Measurements from ENCODE around the gene CHRNB2.

CHRNB2 gene

DNA sequence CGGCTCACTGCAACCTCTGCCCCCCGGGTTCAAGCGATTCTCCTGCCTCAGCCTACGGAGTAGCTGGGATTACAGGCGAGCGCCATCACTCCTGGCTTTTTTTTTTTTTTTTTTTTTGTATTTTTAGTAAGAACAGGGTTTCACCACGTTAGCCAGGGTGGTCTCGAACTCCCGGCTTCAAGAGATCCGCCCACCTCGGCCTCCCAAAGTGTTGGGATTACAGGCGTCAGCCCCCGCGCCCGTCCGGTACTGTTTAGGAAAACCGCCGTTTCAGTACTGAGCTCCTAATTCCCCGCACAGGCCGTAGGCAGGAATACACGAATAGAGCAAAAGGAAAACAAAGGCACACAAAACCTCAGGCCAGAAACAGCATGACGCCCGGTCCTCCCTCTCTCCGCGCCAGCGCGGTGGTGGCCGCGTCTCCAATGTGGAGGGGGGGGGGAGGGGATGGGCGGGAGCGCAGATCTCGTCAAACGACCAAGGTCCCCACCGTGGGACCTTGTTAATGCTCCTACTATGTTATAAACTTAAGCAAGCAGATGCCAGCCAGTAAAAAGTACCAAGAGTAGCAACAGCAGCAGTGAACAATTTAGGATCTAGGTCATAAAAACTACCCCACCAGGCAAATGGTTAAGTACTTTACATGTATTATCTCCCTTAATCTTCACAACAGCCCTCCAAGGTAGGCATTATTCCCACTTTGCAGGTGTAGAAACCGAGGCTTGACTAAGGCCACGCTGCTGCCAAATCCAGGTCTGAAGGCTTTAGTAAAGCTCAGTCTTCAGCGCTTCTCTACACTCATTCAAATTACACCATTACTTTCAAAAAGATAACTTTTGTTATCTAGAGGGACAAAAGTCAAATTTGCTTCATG lies 41.1 kb downstream of the CHRNB2 start:
- Histone ChIP-seq H3K4me1 (ENCODE audit: control insufficient read depth, insufficient read depth, low read length) (peaks cover 21% of the 10 kb centered on the region), H3K27me3 (ENCODE audit: control insufficient read depth, insufficient read depth, low read length, poor library complexity, severe bottlenecking) (no peaks in the 10 kb centered on the region), H3K36me3 (ENCODE audit: control insufficient read depth, insufficient read depth, low read length) (no peaks in the 10 kb centered on the region), H3K4me3 (ENCODE audit: insufficient read depth, low read depth, low read length) (peak overlapping the region; percentile 86), H3K9me3 (ENCODE audit: control insufficient read depth, low read length) (no peaks in the 10 kb centered on the region), H3K27ac (ENCODE audit: insufficient read depth, low read depth, low read length, poor library complexity, severe bottlenecking) (peak overlapping the region; percentile 79)
- WGBS, 2 experiments, result 1 to 2% methylated on average over 25 to 29 of the region's 37 CpGs

DNA sequence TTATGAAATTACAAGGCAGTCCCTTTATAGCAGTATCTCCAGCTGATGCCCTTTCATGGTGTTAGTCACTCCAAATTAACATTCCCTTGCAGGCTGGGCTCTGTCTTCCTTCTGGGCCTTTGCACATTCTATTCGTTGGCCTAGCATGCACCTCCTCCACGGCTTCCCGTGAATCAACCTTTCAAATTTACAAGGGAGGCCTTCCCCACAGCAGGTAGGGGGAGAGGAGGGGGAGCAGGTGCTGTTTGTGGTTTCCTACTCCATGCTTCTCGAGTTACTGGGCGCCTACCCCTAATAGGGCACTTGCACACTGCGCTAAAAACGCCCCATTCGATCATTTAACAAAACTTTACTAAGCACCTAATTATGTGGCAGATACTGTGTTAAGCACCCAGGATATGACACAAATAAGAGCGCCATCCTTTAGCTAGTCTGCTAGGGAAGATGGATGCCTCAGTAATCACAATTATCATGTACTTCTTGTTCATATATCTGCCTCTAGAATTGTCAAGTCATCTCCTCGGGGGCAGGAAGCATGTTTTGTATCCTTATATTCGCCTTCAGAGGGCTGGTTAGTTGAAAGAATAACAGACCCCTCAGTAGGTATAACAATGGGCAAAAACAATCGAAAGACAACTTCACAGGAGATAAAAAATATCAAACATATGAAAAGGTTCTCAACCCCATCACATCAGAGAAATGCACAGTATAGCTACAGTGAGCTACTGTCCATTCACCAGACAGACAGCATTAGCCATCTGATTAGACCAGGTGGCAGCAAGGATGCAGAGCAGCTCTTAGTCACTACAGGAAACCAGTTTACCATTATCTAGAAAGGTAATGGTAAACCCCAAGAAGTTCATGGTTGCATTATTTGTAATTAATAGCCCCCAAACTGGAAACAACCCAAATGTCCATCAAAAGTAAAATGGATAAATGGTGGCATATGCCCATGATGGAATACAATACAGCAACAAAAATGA lies 42.1 kb downstream of the CHRNB2 start:
- 28 to 30% methylated on average over 12 of the region's 12 CpGs for WGBS, 2 experiments
- H3K27me3 ChIP-seq (ENCODE audit: control insufficient read depth, insufficient read depth, low read length, poor library complexity, severe bottlenecking), result no peaks in the 10 kb centered on the region
- H3K27ac ChIP-seq (ENCODE audit: insufficient read depth, low read depth, low read length, poor library complexity, severe bottlenecking), result peak overlapping the region; percentile 79

DNA sequence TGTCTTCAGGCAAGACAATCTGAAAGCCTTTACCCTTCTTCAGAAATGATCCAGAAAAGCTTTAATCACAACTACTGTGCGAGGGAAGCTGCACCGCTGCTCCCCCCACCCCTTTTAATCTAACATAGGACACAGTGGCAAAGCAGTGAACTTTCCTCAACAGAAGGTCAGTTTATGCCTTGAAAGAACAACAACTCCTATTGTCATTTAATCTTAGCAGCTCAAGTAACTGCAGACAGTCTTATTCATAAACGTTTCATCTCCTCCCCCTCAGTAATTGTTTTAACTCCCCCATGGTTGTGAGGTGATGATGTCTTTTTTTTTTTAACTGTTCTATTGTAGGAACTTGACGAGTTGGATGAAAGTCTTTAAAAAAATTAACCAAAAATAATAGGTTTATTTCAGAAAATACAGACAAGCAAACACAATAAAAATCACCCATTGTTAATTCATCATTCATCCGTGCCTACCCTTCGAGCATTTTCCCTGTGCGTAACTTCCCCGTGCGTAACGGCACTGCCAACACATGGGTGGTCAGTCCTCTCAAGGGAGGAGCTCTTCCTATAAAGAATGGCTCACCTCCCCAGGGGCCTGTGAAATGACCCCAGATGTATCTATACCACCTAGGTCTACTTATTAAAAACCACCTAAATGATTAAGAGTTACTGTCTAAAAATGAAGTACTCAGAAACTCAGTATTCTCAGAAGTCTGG lies 43.7 kb downstream of the CHRNB2 start:
- Histone ChIP-seq H3K4me3 (ENCODE audit: insufficient read depth, low read depth, low read length) (no peak overlapping the region), H3K27ac (ENCODE audit: insufficient read depth, low read depth, low read length, poor library complexity, severe bottlenecking) (no peak overlapping the region)
- WGBS, 2 experiments, result 14 to 15% methylated on average over 8 to 9 of the region's 10 CpGs

More for the DNA sequence above, 42.1 kb downstream of the CHRNB2 start:
- H3K4me1 ChIP-seq (ENCODE audit: control insufficient read depth, insufficient read depth, low read length), result peaks cover 21% of the 10 kb centered on the region
- H3K4me3 ChIP-seq (ENCODE audit: insufficient read depth, low read depth, low read length), result no peak overlapping the region
- H3K36me3 ChIP-seq (ENCODE audit: control insufficient read depth, insufficient read depth, low read length), result no peaks in the 10 kb centered on the region
- H3K9me3 ChIP-seq (ENCODE audit: control insufficient read depth, low read length), result no peaks in the 10 kb centered on the region

DNA sequence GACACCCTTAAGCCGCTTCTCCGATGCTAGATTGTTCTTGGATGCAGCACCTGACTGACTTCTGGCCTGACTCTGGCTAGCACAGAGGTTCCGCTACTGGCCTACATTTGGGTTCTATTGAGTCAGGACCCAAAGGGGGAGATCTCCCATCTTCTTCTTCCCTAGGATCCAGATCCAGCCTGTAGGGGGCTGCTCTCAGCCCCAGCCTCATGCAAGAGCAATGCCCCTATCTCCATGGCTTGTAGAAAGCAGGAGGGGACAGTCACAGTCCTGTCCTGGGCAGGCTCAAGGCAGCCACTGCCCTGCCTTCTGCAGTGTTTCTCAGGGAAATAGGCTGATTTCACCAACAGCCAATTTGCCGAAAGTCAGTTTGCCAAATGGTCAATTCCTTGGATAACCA lies 46.7 kb downstream of the CHRNB2 start:
- H3K36me3 ChIP-seq (ENCODE audit: control insufficient read depth, insufficient read depth, low read length), result no peaks in the 10 kb centered on the region
- peaks cover 10% of the 10 kb centered on the region for H3K4me1 ChIP-seq (ENCODE audit: control insufficient read depth, insufficient read depth, low read length)
- no peak overlapping the region for H3K4me3 ChIP-seq (ENCODE audit: insufficient read depth, low read depth, low read length)
- no peak overlapping the region for H3K27ac ChIP-seq (ENCODE audit: insufficient read depth, low read depth, low read length, poor library complexity, severe bottlenecking)
- no peaks in the 10 kb centered on the region for H3K9me3 ChIP-seq (ENCODE audit: control insufficient read depth, low read length)
- 95 to 98% methylated on average over 4 of the region's 4 CpGs for WGBS, 2 experiments
- H3K27me3 ChIP-seq (ENCODE audit: control insufficient read depth, insufficient read depth, low read length, poor library complexity, severe bottlenecking), result no peaks in the 10 kb centered on the region

More for the DNA sequence above, 43.7 kb downstream of the CHRNB2 start:
- Histone ChIP-seq H3K4me1 (ENCODE audit: control insufficient read depth, insufficient read depth, low read length) (peaks cover 20% of the 10 kb centered on the region), H3K36me3 (ENCODE audit: control insufficient read depth, insufficient read depth, low read length) (no peaks in the 10 kb centered on the region), H3K9me3 (ENCODE audit: control insufficient read depth, low read length) (no peaks in the 10 kb centered on the region), H3K27me3 (ENCODE audit: control insufficient read depth, insufficient read depth, low read length, poor library complexity, severe bottlenecking) (no peaks in the 10 kb centered on the region)

DNA sequence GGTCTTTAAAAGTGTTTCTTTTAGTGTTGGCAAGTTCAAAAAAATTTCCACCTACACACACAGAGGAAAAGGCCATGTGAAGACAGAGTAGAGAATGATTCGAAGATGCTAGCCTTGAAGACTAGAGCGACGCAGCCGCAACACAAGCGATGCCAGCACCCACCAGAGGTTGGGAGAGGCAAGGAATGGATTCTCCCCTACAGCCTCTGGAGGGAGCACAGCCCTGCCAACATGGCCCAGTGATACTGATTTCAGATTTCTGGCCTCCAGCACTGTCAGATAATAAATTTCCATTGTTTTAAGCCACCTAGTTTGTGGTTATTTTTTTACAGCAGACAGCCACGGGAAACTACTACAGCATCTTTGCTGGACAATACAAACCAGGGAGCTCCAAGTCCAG lies 47.3 kb downstream of the CHRNB2 start:
- no peaks in the 10 kb centered on the region for H3K9me3 ChIP-seq (ENCODE audit: control insufficient read depth, low read length)
- H3K36me3 ChIP-seq (ENCODE audit: control insufficient read depth, insufficient read depth, low read length), result no peaks in the 10 kb centered on the region
- H3K4me1 ChIP-seq (ENCODE audit: control insufficient read depth, insufficient read depth, low read length), result peaks cover 10% of the 10 kb centered on the region
- no peak overlapping the region for H3K27ac ChIP-seq (ENCODE audit: insufficient read depth, low read depth, low read length, poor library complexity, severe bottlenecking)
- no peaks in the 10 kb centered on the region for H3K27me3 ChIP-seq (ENCODE audit: control insufficient read depth, insufficient read depth, low read length, poor library complexity, severe bottlenecking)
- no peak overlapping the region for H3K4me3 ChIP-seq (ENCODE audit: insufficient read depth, low read depth, low read length)
- WGBS, 2 experiments, result 80 to 83% methylated on average over 6 of the region's 6 CpGs

DNA sequence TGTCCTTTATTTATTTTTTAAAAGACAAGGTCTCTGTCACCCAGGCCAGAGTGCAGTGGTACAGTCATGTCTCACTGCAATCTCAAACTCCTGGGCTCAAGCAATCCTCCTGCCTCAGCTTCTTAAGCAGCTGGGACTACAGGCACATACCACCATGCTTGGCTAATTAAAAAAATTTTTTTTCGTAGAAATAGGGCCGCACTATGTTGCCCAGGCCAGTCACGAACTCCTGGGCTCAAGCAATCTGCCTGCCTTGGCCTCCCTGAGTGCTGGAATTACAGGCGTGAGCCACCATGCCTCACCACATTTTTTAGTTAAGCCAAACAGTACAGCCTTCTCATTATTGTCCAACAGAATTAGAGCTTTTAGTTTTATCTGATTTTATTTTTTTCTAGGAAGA lies 47.8 kb downstream of the CHRNB2 start:
- Histone ChIP-seq H3K36me3 (ENCODE audit: control insufficient read depth, insufficient read depth, low read length) (no peaks in the 10 kb centered on the region), H3K9me3 (ENCODE audit: control insufficient read depth, low read length) (no peaks in the 10 kb centered on the region), H3K4me3 (ENCODE audit: insufficient read depth, low read depth, low read length) (no peak overlapping the region), H3K4me1 (ENCODE audit: control insufficient read depth, insufficient read depth, low read length) (peaks cover 10% of the 10 kb centered on the region), H3K27ac (ENCODE audit: insufficient read depth, low read depth, low read length, poor library complexity, severe bottlenecking) (no peak overlapping the region), H3K27me3 (ENCODE audit: control insufficient read depth, insufficient read depth, low read length, poor library complexity, severe bottlenecking) (no peaks in the 10 kb centered on the region)
- WGBS, 2 experiments, result 89 to 90% methylated on average over 4 of the region's 4 CpGs

DNA sequence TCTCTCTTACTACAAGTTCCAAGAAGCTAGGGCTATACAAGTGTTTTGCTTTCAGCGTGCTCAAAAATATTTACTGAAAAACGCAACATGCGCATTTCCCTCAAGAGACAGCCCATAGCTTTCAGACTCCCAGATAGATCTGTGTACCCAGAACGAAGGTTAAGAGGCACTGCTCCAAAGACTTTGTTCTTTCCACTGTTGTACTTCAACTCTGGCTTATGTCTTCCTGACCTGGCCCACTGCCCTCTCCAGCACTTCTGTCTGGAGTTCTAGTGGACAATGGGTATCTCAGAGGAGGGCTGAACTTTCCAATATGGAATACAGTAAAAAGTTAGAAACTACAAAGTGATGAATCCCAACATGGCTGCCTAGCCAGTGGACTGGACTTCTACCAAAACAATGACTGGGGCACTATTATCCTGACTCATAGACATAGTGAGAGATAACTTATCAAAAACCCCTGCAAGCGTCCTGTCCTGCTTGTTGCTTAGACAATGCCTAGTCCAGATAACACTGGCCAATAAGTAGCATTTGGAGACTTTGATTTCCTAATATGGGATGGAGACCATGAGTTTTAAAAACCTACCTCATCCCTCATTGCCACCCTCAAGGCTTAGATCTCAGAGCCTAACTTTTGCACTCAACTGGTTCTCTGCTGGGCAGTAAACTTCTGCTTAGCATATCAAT lies 49.2 kb downstream of the CHRNB2 start:
- H3K4me1 ChIP-seq (ENCODE audit: control insufficient read depth, insufficient read depth, low read length), result no peaks in the 10 kb centered on the region
- no peak overlapping the region for H3K27ac ChIP-seq (ENCODE audit: insufficient read depth, low read depth, low read length, poor library complexity, severe bottlenecking)
- no peak overlapping the region for H3K4me3 ChIP-seq (ENCODE audit: insufficient read depth, low read depth, low read length)
- no peaks in the 10 kb centered on the region for H3K36me3 ChIP-seq (ENCODE audit: control insufficient read depth, insufficient read depth, low read length)
- WGBS, 2 experiments, result 95 to 97% methylated on average over 5 of the region's 5 CpGs
- H3K9me3 ChIP-seq (ENCODE audit: control insufficient read depth, low read length), result no peaks in the 10 kb centered on the region
- H3K27me3 ChIP-seq (ENCODE audit: control insufficient read depth, insufficient read depth, low read length, poor library complexity, severe bottlenecking), result no peaks in the 10 kb centered on the region

DNA sequence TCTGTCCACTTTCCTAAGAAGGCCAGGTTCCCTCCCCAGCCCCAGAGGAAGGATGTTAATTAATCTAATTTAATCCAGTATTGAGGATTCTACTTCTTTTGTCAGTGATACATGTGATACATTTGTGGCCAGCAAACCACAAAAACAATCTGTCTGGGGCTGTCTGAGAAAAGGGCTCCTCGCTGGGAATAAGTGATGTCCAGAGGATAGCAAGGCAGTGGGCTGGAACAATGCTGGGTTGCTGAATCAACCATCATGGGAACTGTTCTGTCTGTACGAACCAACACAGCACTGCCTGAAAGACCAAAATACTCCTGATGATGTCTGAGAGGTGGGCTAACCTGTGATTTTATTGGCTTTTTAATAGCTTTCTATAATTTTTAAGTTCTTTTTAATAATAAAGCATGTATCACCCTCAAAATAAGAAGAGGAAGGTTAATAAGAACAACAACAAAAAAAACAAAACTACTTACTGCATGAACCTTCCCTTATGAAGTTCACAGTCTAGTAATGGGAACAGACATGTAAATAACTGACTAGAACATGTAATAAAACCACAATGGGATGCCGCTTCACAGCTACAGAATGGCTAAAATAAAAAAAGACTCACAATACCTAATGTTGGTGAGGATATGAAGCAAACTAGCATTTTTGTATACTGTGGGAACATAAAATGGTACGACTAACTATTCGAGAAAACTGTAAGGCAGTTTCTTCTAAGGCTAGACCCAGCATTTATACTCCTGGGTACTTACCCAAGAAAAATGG lies 51.8 kb downstream of the CHRNB2 start:
- H3K4me3 ChIP-seq (ENCODE audit: insufficient read depth, low read depth, low read length), result no peak overlapping the region
- no peaks in the 10 kb centered on the region for H3K4me1 ChIP-seq (ENCODE audit: control insufficient read depth, insufficient read depth, low read length)
- H3K27me3 ChIP-seq (ENCODE audit: control insufficient read depth, insufficient read depth, low read length, poor library complexity, severe bottlenecking), result no peaks in the 10 kb centered on the region
- no peaks in the 10 kb centered on the region for H3K36me3 ChIP-seq (ENCODE audit: control insufficient read depth, insufficient read depth, low read length)
- WGBS, 2 experiments, result 96 to 97% methylated on average over 5 of the region's 5 CpGs
- no peaks in the 10 kb centered on the region for H3K9me3 ChIP-seq (ENCODE audit: control insufficient read depth, low read length)
- H3K27ac ChIP-seq (ENCODE audit: insufficient read depth, low read depth, low read length, poor library complexity, severe bottlenecking), result no peak overlapping the region

DNA sequence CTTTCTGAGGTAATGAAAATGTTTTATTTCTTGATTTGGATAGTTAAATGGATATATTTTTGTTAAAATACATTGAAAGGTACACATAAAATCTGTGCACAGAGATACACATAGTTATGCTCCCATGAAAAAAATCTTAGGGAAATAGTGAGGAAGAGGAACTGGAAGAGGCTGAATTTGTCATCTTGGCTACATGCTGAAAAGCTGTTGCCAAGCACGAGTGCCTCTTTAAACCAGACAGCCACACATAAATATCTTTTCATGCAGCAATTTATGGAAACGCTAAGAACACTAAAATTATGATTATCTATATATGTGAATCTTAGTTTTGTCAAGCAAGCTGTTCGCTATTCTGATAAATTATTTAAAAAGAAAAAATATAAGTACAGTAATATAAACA lies 53.2 kb downstream of the CHRNB2 start:
- WGBS, 2 experiments, result 82 to 100% methylated on average over 1 of the region's 3 CpGs
- H3K4me1 ChIP-seq (ENCODE audit: control insufficient read depth, insufficient read depth, low read length), result no peaks in the 10 kb centered on the region

More for the DNA sequence above, 53.2 kb downstream of the CHRNB2 start:
- no peaks in the 10 kb centered on the region for H3K27me3 ChIP-seq (ENCODE audit: control insufficient read depth, insufficient read depth, low read length, poor library complexity, severe bottlenecking)
- H3K27ac ChIP-seq (ENCODE audit: insufficient read depth, low read depth, low read length, poor library complexity, severe bottlenecking), result no peak overlapping the region
- H3K36me3 ChIP-seq (ENCODE audit: control insufficient read depth, insufficient read depth, low read length), result no peaks in the 10 kb centered on the region
- no peak overlapping the region for H3K4me3 ChIP-seq (ENCODE audit: insufficient read depth, low read depth, low read length)
- H3K9me3 ChIP-seq (ENCODE audit: control insufficient read depth, low read length), result no peaks in the 10 kb centered on the region

Data from ectodermal cell (in vitro differentiated cells).